Parathyroid adenoma (tissue), 2 donors: Measurements from ENCODE around the gene NNAT.

Source experiments
- H2AFZ ChIP-seq: fragments of 300-600 bp; sonication (generic); one replicate; pipeline ENCODE4 v1.7.0; 2017; ENCODE audit warnings: antibody characterized with exemption, mild to moderate bottlenecking
- H3K27ac ChIP-seq: fragments of 300-600 bp; sonication (generic); one replicate; pipeline ENCODE4 v1.7.0; 2017
- H3K27me3 ChIP-seq: fragments of 300-600 bp; sonication (generic); one replicate; pipeline ENCODE4 v1.7.0; 2017; ENCODE audit warnings: low read length; ENCODE audit not compliant: control insufficient read depth, insufficient read depth
- H3K36me3 ChIP-seq: fragments of 300-600 bp; sonication (generic); one replicate; pipeline ENCODE4 v1.7.0; 2017; ENCODE audit warnings: low read length; ENCODE audit not compliant: control insufficient read depth, insufficient read depth
- H3K4me1 ChIP-seq: fragments of 300-600 bp; sonication (generic); one replicate; pipeline ENCODE4 v1.7.0; 2017; ENCODE audit warnings: control low read depth
- H3K4me2 ChIP-seq: fragments of 300-600 bp; sonication (generic); one replicate; pipeline ENCODE4 v1.7.0; 2017; ENCODE audit warnings: low read length
- H3K4me3 ChIP-seq: fragments of 300-600 bp; sonication (generic); one replicate; pipeline ENCODE4 v1.7.0; 2017; ENCODE audit warnings: low read depth, low read length
- H3K79me2 ChIP-seq: fragments of 300-600 bp; sonication (generic); one replicate; pipeline ENCODE4 v1.7.0; 2017; ENCODE audit warnings: control low read depth
- H3K9ac ChIP-seq: fragments of 300-600 bp; sonication (generic); one replicate; pipeline ENCODE4 v1.7.0; 2017; ENCODE audit warnings: mild to moderate bottlenecking
- H3K9me3 ChIP-seq: fragments of 300-600 bp; sonication (generic); one replicate; pipeline ENCODE4 v1.7.0; 2017; ENCODE audit warnings: low read length; ENCODE audit not compliant: control insufficient read depth
- CTCF ChIP-seq: fragments of 300-600 bp; sonication (generic); IDR thresholded peaks from one replicate; pipeline ENCODE4 v1.7.0; 2017; ENCODE audit warnings: antibody characterized with exemption, mild to moderate bottlenecking
- donor health status: primary hyperparathyroidism.

Gene NNAT

GRCh38 chr20:37513779-37514359 is 7.2 kb upstream of the NNAT start:
- no peaks in the 10 kb centered on the region for H3K27me3 ChIP-seq
- no peak for TF ChIP-seq CTCF

GRCh38 chr20:37515876-37516275 is 5.2 kb upstream of the NNAT start:
- no peaks in the 10 kb centered on the region for H3K4me1 ChIP-seq
- H3K79me2 ChIP-seq, result peaks cover 24% of the 10 kb centered on the region
- H3K27ac ChIP-seq, result no peak overlapping the region
- no peak overlapping the region for H2AFZ ChIP-seq
- no peak overlapping the region for H3K4me2 ChIP-seq
- H3K36me3 ChIP-seq, result no peaks in the 10 kb centered on the region
- no peaks in the 10 kb centered on the region for H3K27me3 ChIP-seq
- no peak overlapping the region for H3K9ac ChIP-seq
- no peaks in the 10 kb centered on the region for H3K9me3 ChIP-seq
- no peak for TF ChIP-seq CTCF
- H3K4me3 ChIP-seq, result no peak overlapping the region

More at GRCh38 chr20:37513779-37514359, 7.2 kb upstream of the NNAT start:
- H3K27ac ChIP-seq, result no peak overlapping the region
- no peak overlapping the region for H3K4me3 ChIP-seq
- H3K79me2 ChIP-seq, result peaks cover 14% of the 10 kb centered on the region
- no peak overlapping the region for H3K9ac ChIP-seq
- no peak overlapping the region for H3K4me2 ChIP-seq
- no peak overlapping the region for H2AFZ ChIP-seq
- no peaks in the 10 kb centered on the region for H3K9me3 ChIP-seq
- no peaks in the 10 kb centered on the region for H3K4me1 ChIP-seq
- no peaks in the 10 kb centered on the region for H3K36me3 ChIP-seq

GRCh38 chr20:37516811-37517750 is 4.0 kb upstream of the NNAT start:
- Histone ChIP-seq H3K4me1 (no peaks in the 10 kb centered on the region), H3K27me3 (no peaks in the 10 kb centered on the region), H2AFZ (no peak overlapping the region), H3K36me3 (no peaks in the 10 kb centered on the region), H3K9me3 (no peaks in the 10 kb centered on the region), H3K79me2 (peaks cover 32% of the 10 kb centered on the region), H3K4me3 (no peak overlapping the region), H3K4me2 (no peak overlapping the region), H3K9ac (no peak overlapping the region), H3K27ac (no peak overlapping the region)
- no peak for TF ChIP-seq CTCF

GRCh38 chr20:37518059-37518458 is 3.0 kb upstream of the NNAT start:
- H3K4me1 ChIP-seq, result no peaks in the 10 kb centered on the region
- TF ChIP-seq CTCF, result no peak
- H3K79me2 ChIP-seq, result peaks cover 32% of the 10 kb centered on the region
- H3K4me2 ChIP-seq, result no peak overlapping the region
- no peaks in the 10 kb centered on the region for H3K27me3 ChIP-seq
- no peak overlapping the region for H3K9ac ChIP-seq
- no peak overlapping the region for H3K27ac ChIP-seq
- H2AFZ ChIP-seq, result no peak overlapping the region
- no peak overlapping the region for H3K4me3 ChIP-seq
- H3K36me3 ChIP-seq, result no peaks in the 10 kb centered on the region
- H3K9me3 ChIP-seq, result no peaks in the 10 kb centered on the region
